MM.1S (cell line): Measurements from ENCODE around the gene PNKD.

Experiments used
- DNase-seq: peaks from one replicate; pipeline ENCODE4 v3.0.0-alpha.2; 2015
- H2AFZ ChIP-seq: fragments of 300-600 bp; sonication (generic); 2 replicates; pipeline ENCODE4 v1.6.0; 2016; ENCODE audit warnings: antibody characterized with exemption, low read length
- H3F3A ChIP-seq: fragments of 300-600 bp; sonication (generic); 2 replicates; pipeline ENCODE4 v1.6.1; 2016; ENCODE audit warnings: mild to moderate bottlenecking, antibody characterized with exemption, low read length, moderate library complexity, mixed read lengths; ENCODE audit not compliant: insufficient read depth
- H3K27ac ChIP-seq: fragments of 300-600 bp; sonication (generic); 2 replicates; pipeline ENCODE4 v1.5.1; 2016; ENCODE audit warnings: mild to moderate bottlenecking, low read length
- H3K27me3 ChIP-seq: fragments of 300-600 bp; sonication (generic); replicated peaks from 2 replicates; pipeline ENCODE4 v1.6.0; 2016; ENCODE audit warnings: low read length; ENCODE audit not compliant: insufficient read depth
- H3K36me3 ChIP-seq: fragments of 300-600 bp; sonication (generic); replicated peaks from 2 replicates; pipeline ENCODE4 v1.6.1; 2016; ENCODE audit warnings: mild to moderate bottlenecking, low read length, mixed read lengths; ENCODE audit not compliant: insufficient read depth
- H3K4me1 ChIP-seq: fragments of 300-600 bp; sonication (generic); 2 replicates; pipeline ENCODE4 v1.6.1; 2016; ENCODE audit warnings: low read length, mixed read lengths
- H3K4me2 ChIP-seq: fragments of 300-600 bp; sonication (generic); 2 replicates; pipeline ENCODE4 v1.6.0; 2016; ENCODE audit warnings: low read depth, low read length
- H3K4me3 ChIP-seq: fragments of 300-600 bp; sonication (generic); 2 replicates; pipeline ENCODE4 v1.5.1; 2016; ENCODE audit warnings: low read length, mixed read lengths
- H3K79me2 ChIP-seq: fragments of 300-600 bp; sonication (generic); 2 replicates; pipeline ENCODE4 v1.6.1; 2016; ENCODE audit warnings: mixed run types, low read length, mixed read lengths
- H3K9ac ChIP-seq: fragments of 300-600 bp; sonication (generic); 2 replicates; pipeline ENCODE4 v1.6.1; 2016; ENCODE audit warnings: low read length, mixed read lengths
- H3K9me2 ChIP-seq: fragments of 300-600 bp; sonication (generic); replicated peaks from 2 replicates; pipeline ENCODE4 v1.6.1; 2016; ENCODE audit warnings: mild to moderate bottlenecking, low read length, mixed read lengths; ENCODE audit not compliant: insufficient read depth
- H3K9me3 ChIP-seq: fragments of 300-600 bp; sonication (generic); replicated peaks from 2 replicates; pipeline ENCODE4 v1.6.1; 2016; ENCODE audit warnings: mild to moderate bottlenecking, low read length, mixed read lengths; ENCODE audit not compliant: insufficient read depth
- H4K20me1 ChIP-seq: fragments of 300-600 bp; sonication (generic); 2 replicates; pipeline ENCODE4 v1.6.1; 2016; ENCODE audit warnings: mild to moderate bottlenecking, low read length, moderate library complexity, mixed read lengths; ENCODE audit not compliant: insufficient read depth
- CTCF ChIP-seq: fragments of 300-600 bp; sonication (generic); IDR thresholded peaks from 2 replicates; pipeline ENCODE4 v1.5.1; 2016; ENCODE audit warnings: antibody characterized with exemption, low read length, mixed read lengths
- EZH2 ChIP-seq: fragments of 300-600 bp; sonication (generic); optimal IDR thresholded peaks from 2 replicates; pipeline ENCODE3; 2017; ENCODE audit warnings: low read depth, mild to moderate bottlenecking, antibody characterized with exemption, low read length, mixed read lengths
- EZH2phosphoT487 ChIP-seq: fragments of 300-600 bp; sonication (generic); IDR thresholded peaks from 2 replicates; pipeline ENCODE4 v1.6.1; 2018; ENCODE audit warnings: antibody characterized with exemption, low read length

Gene PNKD

GRCh38 chr2:218244665-218245064 lies 25.7 kb upstream of the PNKD start:
- Histone ChIP-seq H3K9me3 (no peaks in the 10 kb centered on the region), H3K4me1 (no peaks in the 10 kb centered on the region), H3K27me3 (no peaks in the 10 kb centered on the region), H3K4me3 (no peak overlapping the region), H3K4me2 (no peak overlapping the region), H2AFZ (no peak overlapping the region), H3K9me2 (no peaks in the 10 kb centered on the region), H4K20me1 (no peaks in the 10 kb centered on the region), H3K9ac (no peak overlapping the region), H3K79me2 (peaks cover 81% of the 10 kb centered on the region), H3F3A (peaks cover 4% of the 10 kb centered on the region; the same call in 1 of the 2 replicates), H3K27ac (no peak overlapping the region), H3K36me3 (peaks cover 43% of the 10 kb centered on the region)
- DNase-seq: no peak
- TF ChIP-seq EZH2: no peak
- TF ChIP-seq EZH2phosphoT487: no peak
- TF ChIP-seq CTCF: no peak

- H3K36me3 ChIP-seq: peaks cover 45% of the 10 kb centered on the region
- H3F3A ChIP-seq: peaks cover 7% of the 10 kb centered on the region; the same call in 1 of the 2 replicates
- no peak overlapping the region for H3K27ac ChIP-seq
- no peaks in the 10 kb centered on the region for H4K20me1 ChIP-seq
- H3K4me3 ChIP-seq: no peak overlapping the region
- no peaks in the 10 kb centered on the region for H3K27me3 ChIP-seq
- H3K9me2 ChIP-seq: no peaks in the 10 kb centered on the region
- no peak overlapping the region for H3K4me2 ChIP-seq
- H2AFZ ChIP-seq: no peak overlapping the region
- DNase-seq: no peak
- H3K9ac ChIP-seq: no peak overlapping the region
- peaks cover 81% of the 10 kb centered on the region for H3K79me2 ChIP-seq
- H3K9me3 ChIP-seq: no peaks in the 10 kb centered on the region
- no peaks in the 10 kb centered on the region for H3K4me1 ChIP-seq
- TF ChIP-seq CTCF (no peak), EZH2phosphoT487 (no peak), EZH2 (no peak)
These were observed 25.1 kb upstream of the PNKD start for GRCh38 chr2:218245214-218245613.

- peaks cover 34% of the 10 kb centered on the region; the same call in 1 of the 2 replicates for H3F3A ChIP-seq
- H4K20me1 ChIP-seq: no peaks in the 10 kb centered on the region
- H3K9me2 ChIP-seq: no peaks in the 10 kb centered on the region
- H3K27me3 ChIP-seq: no peaks in the 10 kb centered on the region
- H3K36me3 ChIP-seq: peaks cover 44% of the 10 kb centered on the region
- H3K4me2 ChIP-seq: no peak overlapping the region
- H3K4me1 ChIP-seq: no peaks in the 10 kb centered on the region
- no peak overlapping the region for H3K9ac ChIP-seq
- H3K9me3 ChIP-seq: no peaks in the 10 kb centered on the region
- no peak overlapping the region for H3K27ac ChIP-seq
- no peak overlapping the region for H3K4me3 ChIP-seq
- H2AFZ ChIP-seq: no peak overlapping the region
- TF ChIP-seq CTCF (no peak), EZH2phosphoT487 (no peak), EZH2 (no peak)
- DNase-seq: no peak
- peaks cover 55% of the 10 kb centered on the region for H3K79me2 ChIP-seq
These were observed 20.6 kb upstream of the PNKD start for GRCh38 chr2:218249691-218250090.
